Liver (tissue), 9 donors: ENCODE measurements around the gene FAM193A. TPM values are rescaled to one million over a fixed set of nuclear protein-coding genes. Genes with fewer than 3 reads are reported as not detected.
A peak's percentile ranks its signal among the peaks of the same experiment; 100 is the strongest.
"Not testable (repeated sequence)": the region's sequence is repeated elsewhere in the genome, so short reads cannot be mapped to it uniquely, and the experiment has no call there.

ENCODE experiments used
- DNase-seq: peaks from one replicate; pipeline ENCODE4 v3.0.0-alpha.2; 2017; ENCODE audit warnings: low spot score
- H3K27ac ChIP-seq, 2 donors: one replicate each; pipeline ENCODE4 v1.7.0; 2013; ENCODE audit warnings: inconsistent platforms in 2 of 2, low read length in 2 of 2, control low read depth in 1 of 2, low read depth in 1 of 2, mild to moderate bottlenecking in 1 of 2
- H3K27me3 ChIP-seq, 4 donors: one replicate each; pipeline versions ENCODE4 v1.6.1 to v1.7.0; 2013; ENCODE audit warnings: low read length in 3 of 4, inconsistent platforms in 1 of 4, mild to moderate bottlenecking in 1 of 4, moderate library complexity in 1 of 4; ENCODE audit not compliant: control insufficient read depth in 4 of 4, insufficient read depth in 4 of 4
- H3K36me3 ChIP-seq, 4 donors: one replicate each; pipeline versions ENCODE4 v1.6.1 to v1.7.0; 2013; ENCODE audit warnings: low read length in 3 of 4, mild to moderate bottlenecking in 3 of 4, low read depth in 1 of 4, moderate library complexity in 1 of 4; ENCODE audit not compliant: control insufficient read depth in 4 of 4, insufficient read depth in 3 of 4
- H3K4me1 ChIP-seq, 4 donors: one replicate each; pipeline versions ENCODE4 v1.6.1 to v1.7.0; 2013; ENCODE audit warnings: low read length in 3 of 4, mild to moderate bottlenecking in 3 of 4, moderate library complexity in 1 of 4; ENCODE audit not compliant: control insufficient read depth in 4 of 4, insufficient read depth in 4 of 4
- H3K4me3 ChIP-seq, 3 donors: one replicate each; pipeline versions ENCODE4 v1.6.1 to v1.7.0; 2013; ENCODE audit warnings: low read length in 3 of 3, control low read depth in 1 of 3, low read depth in 1 of 3, mild to moderate bottlenecking in 1 of 3
- H3K9ac ChIP-seq, 2 donors: one replicate each; pipeline ENCODE4 v1.7.0; 2013; ENCODE audit warnings: low read length in 2 of 2, mild to moderate bottlenecking in 2 of 2, moderate library complexity in 2 of 2, control low read depth in 1 of 2, low read depth in 1 of 2
- H3K9me3 ChIP-seq, 4 donors: one replicate each; pipeline versions ENCODE4 v1.6.1 to v1.7.0; 2013; ENCODE audit warnings: low read length in 3 of 4; ENCODE audit not compliant: control insufficient read depth in 4 of 4
- ATF3 ChIP-seq: IDR thresholded peaks from 2 replicates; pipeline ENCODE4 v1.6.1; 2016; ENCODE audit warnings: antibody characterized with exemption
- EGR1 ChIP-seq, 2 donors: IDR thresholded peaks; 2 replicates each; pipeline ENCODE4 v1.6.1; 2016 to 2018; ENCODE audit warnings: antibody characterized with exemption in 2 of 2, low read depth in 2 of 2
- FOXA2 ChIP-seq: IDR thresholded peaks from 2 replicates; pipeline ENCODE4 v1.6.1; 2016; ENCODE audit warnings: antibody characterized with exemption
- HNF4G ChIP-seq: IDR thresholded peaks from 2 replicates; pipeline ENCODE4 v1.6.1; 2016; ENCODE audit warnings: antibody characterized with exemption
- JUND ChIP-seq, 2 donors: IDR thresholded peaks; 2 replicates each; pipeline ENCODE4 v1.6.1; 2016; ENCODE audit warnings: antibody characterized with exemption in 2 of 2
- MAX ChIP-seq: IDR thresholded peaks from 2 replicates; pipeline ENCODE4 v1.6.1; 2016; ENCODE audit warnings: antibody characterized with exemption
- RAD21 ChIP-seq, 2 donors: IDR thresholded peaks; 2 replicates each; pipeline ENCODE4 v1.6.1; 2016; ENCODE audit warnings: antibody characterized with exemption in 2 of 2, mild to moderate bottlenecking in 2 of 2
- RXRA ChIP-seq, 2 donors: IDR thresholded peaks; 2 replicates each; pipeline ENCODE4 v1.6.1; 2017 to 2018; ENCODE audit warnings: antibody characterized with exemption in 2 of 2, mild to moderate bottlenecking in 1 of 2
- SP1 ChIP-seq: IDR thresholded peaks from 2 replicates; pipeline ENCODE4 v1.6.1; 2018; ENCODE audit warnings: antibody characterized with exemption, mild to moderate bottlenecking
- TAF1 ChIP-seq: conservative IDR thresholded peaks from 2 replicates; pipeline ENCODE4 v1.6.1; 2016; ENCODE audit warnings: antibody characterized with exemption, mild to moderate bottlenecking
- YY1 ChIP-seq: IDR thresholded peaks from 2 replicates; pipeline ENCODE4 v1.6.1; 2016; ENCODE audit warnings: antibody characterized with exemption, mild to moderate bottlenecking
- WGBS: extraction: QIAGEN DNeasy Blood & Tissue Kit; methylation state at CpG from one replicate; pipeline ENCODE4 v1.1.7; 2013; 5-methylcytosine and 5-hydroxymethylcytosine counted together
- polyA plus RNA-seq, 2 donors: library from polyadenylated mRNA; stranded (reverse) in 1 of 2; unstranded in 1 of 2; fragments of 200-250 nt in 1 of 2; fragments of >200 nt in 1 of 2; fragmentation: Nextera tagmentation in 1 of 2; extraction: Ambion mirVana in 1 of 2; gene quantifications; one replicate each; pipeline versions ENCODE4 v1.2.1 to v1.2.3, GENCODE V29; 2013 to 2015
- total RNA-seq, 2 donors: library from RNA; depleted of rRNA; stranded (reverse); fragments of >200 nt; gene quantifications; one replicate each; pipeline ENCODE4 v1.2.3, GENCODE V29; 2014
- TF ChIP-seq, protein P1 (sequence below): fragments of 150-350 bp; IDR thresholded peaks from 2 replicates; pipeline ENCODE4 v1.5.1; 2017; ENCODE audit warnings: improper control_type of control experiment, low read depth, low read length; ENCODE audit not compliant: missing input control
- TF ChIP-seq, protein P2 (sequence below): IDR thresholded peaks from 2 replicates; pipeline ENCODE4 v1.6.1; 2016; ENCODE audit warnings: antibody characterized with exemption, mild to moderate bottlenecking
- donor health status: healthy.
- donor health status: healthy.
- donor health status: healthy.
- donor health status: healthy.
- donor health status: healthy.

Gene FAM193A
- total and polyA plus RNA-seq, 4 donors: 3.9 to 10.2 (median 7.0) TPM

GRCh38 chr4:2672700-2673099 lies 136.3 kb downstream of the FAM193A start:
- Histone ChIP-seq H3K4me1 (no peaks in the 10 kb centered on the region), H3K27ac (no peak overlapping the region), H3K4me3 (no peak overlapping the region), H3K9ac (no peak overlapping the region), H3K9me3 (no peaks in the 10 kb centered on the region), H3K27me3 (no peaks in the 10 kb centered on the region), H3K36me3 (peaks cover 3 to 51% (median 41%) of the 10 kb centered on the region in 4 donors)
- 78% methylated on average over 2 of the region's 2 CpGs for WGBS
- no peak for DNase-seq
- TF ChIP-seq HNF4G (no peak), EGR1 (IDR thresholded peaks at IDR 0.05; ENCODE audit: low read depth in 2 of 2) (no peak)
- TF ChIP-seq, protein P1, sequence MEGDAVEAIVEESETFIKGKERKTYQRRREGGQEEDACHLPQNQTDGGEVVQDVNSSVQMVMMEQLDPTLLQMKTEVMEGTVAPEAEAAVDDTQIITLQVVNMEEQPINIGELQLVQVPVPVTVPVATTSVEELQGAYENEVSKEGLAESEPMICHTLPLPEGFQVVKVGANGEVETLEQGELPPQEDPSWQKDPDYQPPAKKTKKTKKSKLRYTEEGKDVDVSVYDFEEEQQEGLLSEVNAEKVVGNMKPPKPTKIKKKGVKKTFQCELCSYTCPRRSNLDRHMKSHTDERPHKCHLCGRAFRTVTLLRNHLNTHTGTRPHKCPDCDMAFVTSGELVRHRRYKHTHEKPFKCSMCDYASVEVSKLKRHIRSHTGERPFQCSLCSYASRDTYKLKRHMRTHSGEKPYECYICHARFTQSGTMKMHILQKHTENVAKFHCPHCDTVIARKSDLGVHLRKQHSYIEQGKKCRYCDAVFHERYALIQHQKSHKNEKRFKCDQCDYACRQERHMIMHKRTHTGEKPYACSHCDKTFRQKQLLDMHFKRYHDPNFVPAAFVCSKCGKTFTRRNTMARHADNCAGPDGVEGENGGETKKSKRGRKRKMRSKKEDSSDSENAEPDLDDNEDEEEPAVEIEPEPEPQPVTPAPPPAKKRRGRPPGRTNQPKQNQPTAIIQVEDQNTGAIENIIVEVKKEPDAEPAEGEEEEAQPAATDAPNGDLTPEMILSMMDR: no peak

DNA sequence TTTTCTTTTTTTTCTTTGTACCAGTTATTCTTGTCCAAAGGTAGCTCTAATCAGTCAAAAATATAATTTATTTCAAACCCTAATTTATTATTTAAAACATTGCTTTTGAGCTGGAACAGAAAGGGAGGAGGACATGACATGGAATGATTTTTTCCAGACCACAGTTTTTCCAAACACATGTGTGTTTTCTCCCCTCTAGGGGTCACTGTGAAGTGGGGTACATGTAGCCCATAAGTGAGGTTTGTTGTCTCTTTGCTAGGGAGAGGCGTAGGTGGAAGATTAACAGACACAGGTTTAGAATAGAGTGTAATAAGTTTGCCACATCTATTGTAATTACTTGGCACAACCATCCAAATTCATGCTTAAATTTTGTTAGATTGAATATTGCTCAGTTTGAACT lies 136.7 kb downstream of the FAM193A start:
- H3K4me1 ChIP-seq: no peaks in the 10 kb centered on the region
- 83% methylated on average over 1 of the region's 1 CpG for WGBS
- peaks cover 3 to 51% (median 41%) of the 10 kb centered on the region in 4 donors for H3K36me3 ChIP-seq
- H3K9ac ChIP-seq: no peak overlapping the region
- no peak for TF ChIP-seq SP1
- no peak for TF ChIP-seq ATF3
- no peak for TF ChIP-seq EGR1 (IDR thresholded peaks at IDR 0.05; ENCODE audit: low read depth in 2 of 2)
- peak in 1 of 2 donors; percentile 46 for TF ChIP-seq RAD21 (IDR thresholded peaks at IDR 0.05)
- no peaks in the 10 kb centered on the region for H3K9me3 ChIP-seq
- no peak overlapping the region for H3K27ac ChIP-seq
- H3K27me3 ChIP-seq: no peaks in the 10 kb centered on the region
- no peak for DNase-seq
- no peak overlapping the region for H3K4me3 ChIP-seq

- DNase-seq, H3K4me3 ChIP-seq, H3K9me3 ChIP-seq, H3K27me3 ChIP-seq, H3K4me1 ChIP-seq, H3K9ac ChIP-seq, H3K27ac ChIP-seq: not testable (repeated sequence)
- H3K36me3 ChIP-seq: peaks cover 0 to 26% (median 14%) of the 10 kb centered on the region in 4 donors
- WGBS: 97% methylated on average over 6 of the region's 6 CpGs
Observed at GRCh38 chr4:2679762-2680161, 143.3 kb downstream of the FAM193A start.

DNA sequence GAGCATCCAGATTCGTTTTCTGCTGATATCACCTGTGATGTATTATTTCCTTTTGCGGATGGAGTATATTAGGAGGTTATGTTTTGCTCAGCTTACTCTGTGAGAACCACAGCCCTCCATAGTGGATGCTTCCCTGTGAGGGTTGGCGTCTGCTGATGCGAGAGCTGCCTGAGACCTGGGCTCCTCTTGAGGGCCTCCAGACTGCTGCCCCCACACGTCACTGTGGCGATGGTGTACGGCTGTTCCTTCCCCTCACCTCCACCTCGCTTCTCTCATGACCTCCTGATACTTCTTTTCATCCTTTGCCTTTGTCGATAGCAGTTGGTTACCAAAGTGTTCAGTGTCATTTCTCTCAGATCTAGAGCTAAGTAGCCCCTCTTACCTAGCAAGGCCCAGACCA lies 148.0 kb downstream of the FAM193A start:
- Histone ChIP-seq H3K4me1 (no peaks in the 10 kb centered on the region), H3K27me3 (no peaks in the 10 kb centered on the region), H3K9me3 (no peaks in the 10 kb centered on the region), H3K36me3 (peaks cover 3 to 47% (median 17%) of the 10 kb centered on the region in 4 donors), H3K27ac (no peak overlapping the region), H3K9ac (no peak overlapping the region), H3K4me3 (no peak overlapping the region)
- DNase-seq: no peak
- 97% methylated on average over 9 of the region's 9 CpGs for WGBS
- TF ChIP-seq RAD21 (IDR thresholded peaks at IDR 0.05) (no peak), SP1 (no peak)

DNA sequence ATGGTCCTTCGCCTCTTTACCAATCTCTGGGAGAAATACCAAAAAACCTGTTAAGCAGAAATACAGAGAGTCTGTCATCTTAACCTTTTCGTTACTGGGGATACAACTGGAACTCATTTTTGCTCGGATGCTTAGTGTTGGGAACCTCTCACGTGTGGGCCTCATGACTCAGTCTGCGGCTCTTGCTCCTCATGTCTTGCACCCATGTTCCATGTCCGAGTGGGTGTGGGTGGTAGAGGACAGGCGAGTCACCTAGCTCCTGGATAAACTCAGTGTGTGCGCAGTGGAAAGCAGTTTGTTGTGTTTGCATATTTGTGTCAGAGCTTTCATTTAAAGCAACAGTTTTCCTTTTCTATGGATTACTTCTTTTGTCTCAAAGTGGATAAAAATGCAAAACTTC lies 149.1 kb downstream of the FAM193A start:
- 97% methylated on average over 8 of the region's 8 CpGs for WGBS
- H3K4me3 ChIP-seq: no peak overlapping the region
- H3K4me1 ChIP-seq: no peaks in the 10 kb centered on the region
- no peak overlapping the region for H3K27ac ChIP-seq
- H3K9ac ChIP-seq: no peak overlapping the region
- H3K27me3 ChIP-seq: no peaks in the 10 kb centered on the region
- no peak for DNase-seq
- no peaks in the 10 kb centered on the region for H3K9me3 ChIP-seq
- H3K36me3 ChIP-seq: peaks cover 6 to 54% (median 19%) of the 10 kb centered on the region in 4 donors
- TF ChIP-seq HNF4G: no peak
- no peak for TF ChIP-seq YY1
- no peak for TF ChIP-seq RAD21 (IDR thresholded peaks at IDR 0.05)
- TF ChIP-seq JUND (IDR thresholded peaks at IDR 0.05): no peak
- TF ChIP-seq ATF3: no peak
- TF ChIP-seq FOXA2: no peak
- no peak for TF ChIP-seq MAX
- TF ChIP-seq, protein P2, sequence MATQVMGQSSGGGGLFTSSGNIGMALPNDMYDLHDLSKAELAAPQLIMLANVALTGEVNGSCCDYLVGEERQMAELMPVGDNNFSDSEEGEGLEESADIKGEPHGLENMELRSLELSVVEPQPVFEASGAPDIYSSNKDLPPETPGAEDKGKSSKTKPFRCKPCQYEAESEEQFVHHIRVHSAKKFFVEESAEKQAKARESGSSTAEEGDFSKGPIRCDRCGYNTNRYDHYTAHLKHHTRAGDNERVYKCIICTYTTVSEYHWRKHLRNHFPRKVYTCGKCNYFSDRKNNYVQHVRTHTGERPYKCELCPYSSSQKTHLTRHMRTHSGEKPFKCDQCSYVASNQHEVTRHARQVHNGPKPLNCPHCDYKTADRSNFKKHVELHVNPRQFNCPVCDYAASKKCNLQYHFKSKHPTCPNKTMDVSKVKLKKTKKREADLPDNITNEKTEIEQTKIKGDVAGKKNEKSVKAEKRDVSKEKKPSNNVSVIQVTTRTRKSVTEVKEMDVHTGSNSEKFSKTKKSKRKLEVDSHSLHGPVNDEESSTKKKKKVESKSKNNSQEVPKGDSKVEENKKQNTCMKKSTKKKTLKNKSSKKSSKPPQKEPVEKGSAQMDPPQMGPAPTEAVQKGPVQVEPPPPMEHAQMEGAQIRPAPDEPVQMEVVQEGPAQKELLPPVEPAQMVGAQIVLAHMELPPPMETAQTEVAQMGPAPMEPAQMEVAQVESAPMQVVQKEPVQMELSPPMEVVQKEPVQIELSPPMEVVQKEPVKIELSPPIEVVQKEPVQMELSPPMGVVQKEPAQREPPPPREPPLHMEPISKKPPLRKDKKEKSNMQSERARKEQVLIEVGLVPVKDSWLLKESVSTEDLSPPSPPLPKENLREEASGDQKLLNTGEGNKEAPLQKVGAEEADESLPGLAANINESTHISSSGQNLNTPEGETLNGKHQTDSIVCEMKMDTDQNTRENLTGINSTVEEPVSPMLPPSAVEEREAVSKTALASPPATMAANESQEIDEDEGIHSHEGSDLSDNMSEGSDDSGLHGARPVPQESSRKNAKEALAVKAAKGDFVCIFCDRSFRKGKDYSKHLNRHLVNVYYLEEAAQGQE: no peak
- TF ChIP-seq RXRA (IDR thresholded peaks at IDR 0.05): no peak
- no peak for TF ChIP-seq EGR1 (IDR thresholded peaks at IDR 0.05; ENCODE audit: low read depth in 2 of 2)
- TF ChIP-seq TAF1: no peak
